ENCODE measurements around the gene CRADD.
"Not testable (repeated sequence)": the region's sequence is repeated elsewhere in the genome, so short reads cannot be mapped to it uniquely, and the experiment has no call there.

CRADD gene

GRCh38 chr12:93868771-93869170 is 191.6 kb downstream of the CRADD start:
- Histone ChIP-seq H3K27me3 (ENCODE audit: insufficient read depth, poor library complexity, severe bottlenecking) (no peaks in the 10 kb centered on the region), H3K27ac (replicated peaks) (no peak overlapping the region), H3K4me3 (replicated peaks; ENCODE audit: insufficient read depth, low read length) (no peak overlapping the region)
- no peak for DNase-seq (ENCODE audit: low read depth in 1 of 2, low spot score in 1 of 2)
- TF ChIP-seq REST (IDR thresholded peaks at IDR 0.05; ENCODE audit: insufficient replicate concordance, low read depth), result no peak
- TF ChIP-seq CTCF (IDR thresholded peaks at IDR 0.05; ENCODE audit: insufficient read depth, low read length), result no peak
- TF ChIP-seq GABPA (IDR thresholded peaks at IDR 0.05; ENCODE audit: low read depth), result no peak
- no peak for TF ChIP-seq POLR2AphosphoS5 (IDR thresholded peaks at IDR 0.05; ENCODE audit: low read depth)
- TF ChIP-seq SPI1 (IDR thresholded peaks at IDR 0.05; ENCODE audit: borderline replicate concordance, low read depth), result no peak

- TF ChIP-seq SPI1 (IDR thresholded peaks at IDR 0.05; ENCODE audit: borderline replicate concordance, low read depth) (no peak), GABPA (IDR thresholded peaks at IDR 0.05; ENCODE audit: low read depth) (no peak), POLR2AphosphoS5 (IDR thresholded peaks at IDR 0.05; ENCODE audit: low read depth) (no peak), REST (IDR thresholded peaks at IDR 0.05; ENCODE audit: insufficient replicate concordance, low read depth) (no peak), CTCF (IDR thresholded peaks at IDR 0.05; ENCODE audit: insufficient read depth, low read length) (no peak)
- DNase-seq (ENCODE audit: low read depth in 1 of 2, low spot score in 1 of 2), result no peak
- Histone ChIP-seq H3K4me3 (replicated peaks; ENCODE audit: insufficient read depth, low read length) (no peak overlapping the region), H3K27ac (replicated peaks) (no peak overlapping the region), H3K27me3 (ENCODE audit: insufficient read depth, poor library complexity, severe bottlenecking) (no peaks in the 10 kb centered on the region)
Measured at GRCh38 chr12:93870020-93870795, 193.0 kb downstream of the CRADD start.

GRCh38 chr12:93871566-93871965 is 194.4 kb downstream of the CRADD start:
- not testable (repeated sequence) for H3K27ac ChIP-seq (replicated peaks); H3K4me3 ChIP-seq (replicated peaks; ENCODE audit: insufficient read depth, low read length); DNase-seq (ENCODE audit: low read depth in 1 of 2, low spot score in 1 of 2); H3K27me3 ChIP-seq (ENCODE audit: insufficient read depth, poor library complexity, severe bottlenecking)

- Histone ChIP-seq H3K4me3 (replicated peaks; ENCODE audit: insufficient read depth, low read length) (no peak overlapping the region), H3K27ac (replicated peaks) (no peak overlapping the region), H3K27me3 (ENCODE audit: insufficient read depth, poor library complexity, severe bottlenecking) (no peaks in the 10 kb centered on the region)
- no peak for DNase-seq (ENCODE audit: low read depth in 1 of 2, low spot score in 1 of 2)
- no peak for TF ChIP-seq GABPA (IDR thresholded peaks at IDR 0.05; ENCODE audit: low read depth)
- no peak for TF ChIP-seq CTCF (IDR thresholded peaks at IDR 0.05; ENCODE audit: insufficient read depth, low read length)
- no peak for TF ChIP-seq SPI1 (IDR thresholded peaks at IDR 0.05; ENCODE audit: borderline replicate concordance, low read depth)
- TF ChIP-seq REST (IDR thresholded peaks at IDR 0.05; ENCODE audit: insufficient replicate concordance, low read depth), result no peak
- no peak for TF ChIP-seq POLR2AphosphoS5 (IDR thresholded peaks at IDR 0.05; ENCODE audit: low read depth)
Measured at GRCh38 chr12:93873561-93873960, 196.4 kb downstream of the CRADD start.
